Mesenchymal stem cell (in vitro differentiated cells and primary cell): Measurements from ENCODE around the gene CHI3L2.
A peak's percentile ranks its signal among the peaks of the same experiment; 100 is the strongest.

Experiments used
- DNase-seq: peaks from one replicate; pipeline ENCODE4 v3.0.0-alpha.2; 2013
- H2AFZ ChIP-seq: one replicate; pipeline ENCODE4 v1.6.1; 2013; ENCODE audit warnings: low read depth, mild to moderate bottlenecking, control low read depth, inconsistent platforms, low read length, moderate library complexity
- H2AK5ac ChIP-seq: 2 replicates; pipeline ENCODE4 v1.6.1; 2013; ENCODE audit warnings: low read length, moderate library complexity, mild to moderate bottlenecking, inconsistent platforms; ENCODE audit not compliant: severe bottlenecking
- H2BK120ac ChIP-seq: one replicate; pipeline ENCODE4 v1.6.1; 2013; ENCODE audit warnings: low read depth, mild to moderate bottlenecking, inconsistent platforms, low read length, moderate library complexity
- H2BK12ac ChIP-seq, 2 experiments: one replicate each; pipeline ENCODE4 v1.6.1; 2013; ENCODE audit warnings: inconsistent platforms in 2 of 2, low read length in 2 of 2, mild to moderate bottlenecking in 2 of 2, moderate library complexity in 2 of 2, control low read depth in 1 of 2
- H2BK15ac ChIP-seq: one replicate; pipeline ENCODE4 v1.6.1; 2013; ENCODE audit warnings: mild to moderate bottlenecking, low read depth, inconsistent platforms; ENCODE audit not compliant: poor library complexity, severe bottlenecking
- H2BK5ac ChIP-seq: 2 replicates; pipeline ENCODE4 v1.6.1; 2013; ENCODE audit warnings: low read depth, mild to moderate bottlenecking, low read length, control low read depth, inconsistent platforms; ENCODE audit not compliant: poor library complexity, severe bottlenecking
- H3K14ac ChIP-seq, 2 experiments: one replicate each; pipeline ENCODE4 v1.6.1; 2013; ENCODE audit warnings: inconsistent platforms in 2 of 2, low read length in 2 of 2, control low read depth in 1 of 2, mild to moderate bottlenecking in 1 of 2, moderate library complexity in 1 of 2
- H3K18ac ChIP-seq, 2 experiments: one replicate each; pipeline ENCODE4 v1.6.1; 2013; ENCODE audit warnings: inconsistent platforms in 2 of 2, low read length in 2 of 2, control low read depth in 1 of 2, low read depth in 1 of 2, mild to moderate bottlenecking in 1 of 2
- H3K23ac ChIP-seq, 2 experiments: one replicate each; pipeline ENCODE4 v1.6.1; 2013; ENCODE audit warnings: inconsistent platforms in 2 of 2, low read length in 2 of 2, mild to moderate bottlenecking in 2 of 2, moderate library complexity in 2 of 2, control low read depth in 1 of 2
- H3K27ac ChIP-seq: 2 replicates; pipeline ENCODE4 v1.5.1; 2013; ENCODE audit warnings: mild to moderate bottlenecking, moderate library complexity, low read length, control low read depth, inconsistent platforms; ENCODE audit not compliant: poor library complexity, severe bottlenecking
- H3K27me3 ChIP-seq, 2 experiments: 2 replicates each; pipeline versions ENCODE4 v1.6.1 to v1.7.0; 2013; ENCODE audit warnings: low read length in 2 of 2, mild to moderate bottlenecking in 2 of 2, moderate library complexity in 2 of 2, control low read depth in 1 of 2, inconsistent platforms in 1 of 2; ENCODE audit not compliant: control insufficient read depth in 1 of 2, insufficient read depth in 1 of 2
- H3K36me3 ChIP-seq, 2 experiments: 2 replicates each; pipeline versions ENCODE4 v1.6.1 to v1.7.0; 2013; ENCODE audit warnings: low read length in 2 of 2, control low read depth in 1 of 2, inconsistent platforms in 1 of 2, low read depth in 1 of 2, mild to moderate bottlenecking in 1 of 2; ENCODE audit not compliant: insufficient read depth in 2 of 2, control insufficient read depth in 1 of 2
- H3K4ac ChIP-seq, 2 experiments: one replicate each; pipeline ENCODE4 v1.6.1; 2013; ENCODE audit warnings: inconsistent platforms in 2 of 2, low read length in 2 of 2, mild to moderate bottlenecking in 2 of 2, moderate library complexity in 2 of 2, control low read depth in 1 of 2, low read depth in 1 of 2
- H3K4me1 ChIP-seq: 2 replicates; pipeline ENCODE4 v1.6.1; 2013; ENCODE audit warnings: low read depth, low read length, control low read depth; ENCODE audit not compliant: control insufficient read depth, insufficient read depth
- H3K4me2 ChIP-seq: 2 replicates; pipeline ENCODE4 v1.6.1; 2013; ENCODE audit warnings: low read length, mild to moderate bottlenecking, inconsistent platforms; ENCODE audit not compliant: poor library complexity, severe bottlenecking
- H3K4me3 ChIP-seq, 2 experiments: 2 replicates each; pipeline versions ENCODE4 v1.5.1 to v1.7.0; 2013; ENCODE audit warnings: low read length in 2 of 2, mild to moderate bottlenecking in 2 of 2, control low read depth in 1 of 2, low read depth in 1 of 2; ENCODE audit not compliant: insufficient read depth in 1 of 2
- H3K79me1 ChIP-seq: replicated peaks from 2 replicates; pipeline ENCODE4 v1.6.1; 2013; ENCODE audit warnings: mild to moderate bottlenecking, control low read depth, low read length, inconsistent platforms; ENCODE audit not compliant: poor library complexity, severe bottlenecking
- H3K9ac ChIP-seq: 2 replicates; pipeline ENCODE4 v1.7.0; 2013; ENCODE audit warnings: mild to moderate bottlenecking, low read length, moderate library complexity
- H3K9me3 ChIP-seq: 2 replicates; pipeline ENCODE4 v1.7.0; 2013; ENCODE audit warnings: mild to moderate bottlenecking, low read length; ENCODE audit not compliant: control insufficient read depth
- H4K8ac ChIP-seq: one replicate; pipeline ENCODE4 v1.6.1; 2013; ENCODE audit warnings: inconsistent platforms, mild to moderate bottlenecking, low read length, moderate library complexity
- H4K91ac ChIP-seq: one replicate; pipeline ENCODE4 v1.6.1; 2013; ENCODE audit warnings: mild to moderate bottlenecking, low read length, inconsistent platforms
- WGBS: methylation state at CpG from one replicate; pipeline ENCODE4 v1.1.7; 2013; ENCODE audit warnings: mixed read lengths; 5-methylcytosine and 5-hydroxymethylcytosine counted together

The CHI3L2 gene

GRCh38 chr1:111196213-111196612 lies 31.3 kb upstream of the CHI3L2 start:
- Histone ChIP-seq H2BK5ac (no peak overlapping the region), H3K9ac (no peak overlapping the region), H2AK5ac (no peak overlapping the region), H4K91ac (no peak overlapping the region), H3K36me3 (peaks cover 6 to 12% of the 10 kb centered on the region in 2 experiments), H2AFZ (no peak overlapping the region), H3K14ac (no peak overlapping the region), H4K8ac (peak overlapping the region; percentile 29), H2BK120ac (no peak overlapping the region), H3K4me1 (peaks cover 13% of the 10 kb centered on the region), H3K9me3 (no peaks in the 10 kb centered on the region), H3K23ac (no peak overlapping the region), H2BK15ac (no peak overlapping the region), H3K27me3 (peaks cover 0 to 8% of the 10 kb centered on the region in 2 experiments), H3K27ac (no peak overlapping the region), H3K4me3 (no peak overlapping the region), H3K4me2 (no peak overlapping the region), H2BK12ac (no peak overlapping the region), H3K18ac (no peak overlapping the region), H3K79me1 (no peaks in the 10 kb centered on the region), H3K4ac (no peak overlapping the region)
- DNase-seq: no peak
- WGBS: 88% methylated on average over 2 of the region's 2 CpGs

- DNase-seq: peak; percentile 33
- H3K4ac ChIP-seq: no peak overlapping the region
- H3K18ac ChIP-seq: no peak overlapping the region
- no peak overlapping the region for H2BK120ac ChIP-seq
- no peaks in the 10 kb centered on the region for H3K9me3 ChIP-seq
- H4K8ac ChIP-seq: no peak overlapping the region
- H3K4me3 ChIP-seq: no peak overlapping the region
- no peak overlapping the region for H3K23ac ChIP-seq
- no peak overlapping the region for H3K14ac ChIP-seq
- H2BK12ac ChIP-seq: no peak overlapping the region
- peaks cover 0 to 8% of the 10 kb centered on the region in 2 experiments for H3K27me3 ChIP-seq
- no peak overlapping the region for H4K91ac ChIP-seq
- H3K4me2 ChIP-seq: no peak overlapping the region
- no peak overlapping the region for H2AFZ ChIP-seq
- no peaks in the 10 kb centered on the region for H3K79me1 ChIP-seq
- H2BK15ac ChIP-seq: no peak overlapping the region
- no peak overlapping the region for H3K9ac ChIP-seq
- WGBS: 40% methylated on average over 5 of the region's 6 CpGs
- H2BK5ac ChIP-seq: no peak overlapping the region
- peaks cover 6 to 12% of the 10 kb centered on the region in 2 experiments for H3K36me3 ChIP-seq
- H2AK5ac ChIP-seq: no peak overlapping the region
- H3K4me1 ChIP-seq: peaks cover 8% of the 10 kb centered on the region
- no peak overlapping the region for H3K27ac ChIP-seq
Observed at GRCh38 chr1:111197598-111198284, 29.8 kb upstream of the CHI3L2 start.

DNA sequence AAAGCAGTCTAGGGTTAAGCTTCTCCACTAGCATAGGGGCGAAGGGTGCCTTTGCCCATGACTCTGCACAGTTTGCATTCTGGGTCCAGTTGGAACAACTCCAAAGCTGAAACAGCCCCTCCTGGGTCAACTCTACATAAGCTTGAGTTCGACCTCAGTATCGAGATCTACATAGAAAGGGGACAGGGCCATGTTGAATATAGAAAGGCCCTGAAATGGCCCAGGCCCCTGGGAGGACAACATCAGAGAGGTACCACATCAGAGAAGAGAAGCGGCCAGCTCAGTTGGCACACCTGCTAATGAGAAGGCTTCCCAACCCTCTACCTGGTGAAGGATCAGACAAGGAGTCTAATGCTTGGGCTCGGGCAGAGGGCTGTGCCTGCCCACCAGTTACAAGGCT lies 28.7 kb upstream of the CHI3L2 start:
- Histone ChIP-seq H2BK120ac (no peak overlapping the region), H2BK15ac (no peak overlapping the region), H3K27ac (no peak overlapping the region), H3K4me1 (peaks cover 13% of the 10 kb centered on the region), H2AK5ac (no peak overlapping the region), H2BK5ac (no peak overlapping the region), H3K9me3 (no peaks in the 10 kb centered on the region), H4K91ac (no peak overlapping the region), H3K9ac (no peak overlapping the region), H3K4ac (no peak overlapping the region), H3K79me1 (no peaks in the 10 kb centered on the region), H2BK12ac (no peak overlapping the region), H3K4me2 (no peak overlapping the region), H3K4me3 (no peak overlapping the region), H3K23ac (no peak overlapping the region), H2AFZ (no peak overlapping the region), H3K27me3 (peaks cover 0 to 8% of the 10 kb centered on the region in 2 experiments), H3K36me3 (peaks cover 6 to 12% of the 10 kb centered on the region in 2 experiments), H3K18ac (no peak overlapping the region), H4K8ac (no peak overlapping the region), H3K14ac (no peak overlapping the region)
- DNase-seq: no peak
- 88% methylated on average over 4 of the region's 5 CpGs for WGBS

- no peak for DNase-seq
- no peak overlapping the region for H2AK5ac ChIP-seq
- H2BK120ac ChIP-seq: no peak overlapping the region
- no peak overlapping the region for H3K4me3 ChIP-seq
- no peak overlapping the region for H4K8ac ChIP-seq
- H2BK5ac ChIP-seq: no peak overlapping the region
- H3K23ac ChIP-seq: no peak overlapping the region
- H3K4me2 ChIP-seq: no peak overlapping the region
- H3K4ac ChIP-seq: no peak overlapping the region
- no peak overlapping the region for H2BK15ac ChIP-seq
- no peak overlapping the region for H3K9ac ChIP-seq
- H2BK12ac ChIP-seq: no peak overlapping the region
- WGBS: 86% methylated on average over 2 of the region's 3 CpGs
- peaks cover 11% of the 10 kb centered on the region for H3K4me1 ChIP-seq
- H3K27me3 ChIP-seq: peaks cover 2 to 8% of the 10 kb centered on the region in 2 experiments
- H3K27ac ChIP-seq: no peak overlapping the region
- no peaks in the 10 kb centered on the region for H3K9me3 ChIP-seq
- peaks cover 6 to 12% of the 10 kb centered on the region in 2 experiments for H3K36me3 ChIP-seq
- H2AFZ ChIP-seq: no peak overlapping the region
- no peak overlapping the region for H3K18ac ChIP-seq
- H3K79me1 ChIP-seq: no peaks in the 10 kb centered on the region
- H3K14ac ChIP-seq: no peak overlapping the region
- no peak overlapping the region for H4K91ac ChIP-seq
Observed at GRCh38 chr1:111199329-111199728, 28.2 kb upstream of the CHI3L2 start.
